AG09319 (cell line): Measurements from ENCODE around the gene HIVEP2.

Experiments
- DNase-seq: peaks from one replicate; pipeline ENCODE4 v3.0.0-alpha.2; 2010; ENCODE audit warnings: low read depth; ENCODE audit errors: extremely low read depth
- CTCF ChIP-seq: IDR thresholded peaks from 2 replicates; pipeline ENCODE4 v1.5.1; 2011; ENCODE audit warnings: low read depth, mild to moderate bottlenecking, inconsistent platforms, low read length, moderate library complexity

The HIVEP2 gene

DNA sequence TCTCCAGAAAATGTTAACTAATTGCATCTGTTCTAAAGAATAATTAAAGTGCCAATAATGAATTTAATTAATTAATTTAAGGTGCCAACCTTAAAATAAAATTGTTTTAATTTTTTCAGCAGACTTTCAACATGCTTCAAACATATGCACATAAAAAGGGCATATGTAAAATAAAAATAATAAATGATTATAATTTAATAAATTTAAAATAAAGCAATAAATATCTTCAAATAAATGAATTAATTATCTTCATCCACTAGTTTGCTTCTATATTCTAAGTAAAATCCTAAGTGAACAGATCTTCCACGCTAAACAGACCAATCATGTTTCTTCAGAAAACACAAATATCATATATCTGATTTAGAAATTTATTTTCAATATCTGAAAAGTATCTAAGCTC is 119.2 kb downstream of the HIVEP2 start:
- no peak for TF ChIP-seq CTCF
- DNase-seq = no peak

DNA sequence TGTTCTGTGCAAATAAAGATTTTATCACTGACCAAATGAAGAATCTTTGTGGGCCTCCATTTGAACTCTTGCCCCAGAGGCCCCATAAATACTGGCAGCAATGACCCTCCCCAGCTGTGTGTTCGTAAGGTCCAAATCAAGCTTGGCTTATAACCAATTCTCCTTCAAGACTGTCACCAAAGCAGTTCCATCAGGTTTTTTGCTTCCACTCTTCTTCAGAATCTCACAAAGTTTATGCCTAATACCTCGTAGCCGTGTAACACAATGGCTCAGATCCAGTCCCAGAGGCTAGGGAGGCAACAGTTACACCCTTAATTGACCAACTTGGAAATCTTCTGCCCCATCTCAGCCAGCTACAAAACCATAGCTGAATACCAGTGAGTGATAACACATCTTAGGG is 120.5 kb downstream of the HIVEP2 start:
- no peak for DNase-seq
- TF ChIP-seq CTCF = no peak

- no peak for TF ChIP-seq CTCF
- no peak for DNase-seq
Measured at GRCh38 chr6:142823256-142823902, 121.6 kb downstream of the HIVEP2 start.

GRCh38 chr6:142822842-142823241 is 122.1 kb downstream of the HIVEP2 start:
- no peak for DNase-seq
- TF ChIP-seq CTCF = peak; percentile 11

DNA sequence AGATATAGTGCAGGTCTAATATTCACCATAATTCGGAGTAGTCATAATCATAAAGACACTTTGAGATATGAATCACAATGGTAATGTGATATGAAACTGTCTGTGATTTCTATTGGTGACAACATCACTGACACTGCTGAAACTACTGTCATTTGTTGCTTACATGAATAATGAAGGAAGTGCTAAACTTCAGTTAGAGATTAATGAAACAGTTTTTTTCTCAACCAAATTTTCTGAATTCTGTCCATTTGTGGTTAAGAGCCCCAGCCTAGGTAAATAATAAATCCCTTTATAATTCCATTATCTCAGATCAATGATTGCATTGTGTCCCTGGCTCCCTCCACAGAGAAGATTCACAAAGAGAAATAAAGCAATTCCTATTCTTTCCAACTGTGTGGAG is 122.6 kb downstream of the HIVEP2 start:
- no peak for DNase-seq
- TF ChIP-seq CTCF = no peak

GRCh38 chr6:142821860-142822259 is 123.1 kb downstream of the HIVEP2 start:
- TF ChIP-seq CTCF = no peak
- no peak for DNase-seq

DNA sequence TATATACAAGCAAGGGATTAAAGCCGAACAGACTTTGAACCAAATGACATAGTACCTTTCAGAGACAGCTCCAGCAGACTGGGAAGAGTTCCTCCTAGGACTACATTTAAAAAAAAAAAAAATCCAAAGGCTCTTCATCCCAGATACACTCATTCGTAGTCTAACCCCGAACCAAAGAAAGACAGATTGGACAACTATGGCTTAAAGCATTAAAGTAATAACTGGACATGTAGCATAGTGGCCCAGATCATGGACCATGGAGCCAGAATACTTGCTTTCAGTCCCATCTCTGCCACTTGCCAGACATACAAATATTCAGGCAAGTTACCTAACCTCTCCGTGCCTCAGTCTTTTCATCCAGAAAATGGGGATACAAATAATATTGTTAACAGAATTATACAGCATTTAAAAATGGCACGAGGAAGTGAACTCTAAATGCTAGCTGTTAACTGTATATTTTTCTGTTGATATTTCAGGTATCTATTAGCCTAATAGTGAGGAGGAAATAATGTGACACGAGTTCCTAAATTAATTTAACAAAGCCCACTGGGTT is 123.7 kb downstream of the HIVEP2 start:
- TF ChIP-seq CTCF = no peak
- DNase-seq = no peak
